HG02973 (cell line): ENCODE measurements around the gene ETS1.

ENCODE experiments used
- ATAC-seq: cut with Tn5 transposase; IDR thresholded peaks from one replicate; pipeline ENCODE4 v1.9.1; 2021; ENCODE audit warnings: moderate library complexity; ENCODE audit not compliant: unreplicated experiment

ETS1 gene, protein sequence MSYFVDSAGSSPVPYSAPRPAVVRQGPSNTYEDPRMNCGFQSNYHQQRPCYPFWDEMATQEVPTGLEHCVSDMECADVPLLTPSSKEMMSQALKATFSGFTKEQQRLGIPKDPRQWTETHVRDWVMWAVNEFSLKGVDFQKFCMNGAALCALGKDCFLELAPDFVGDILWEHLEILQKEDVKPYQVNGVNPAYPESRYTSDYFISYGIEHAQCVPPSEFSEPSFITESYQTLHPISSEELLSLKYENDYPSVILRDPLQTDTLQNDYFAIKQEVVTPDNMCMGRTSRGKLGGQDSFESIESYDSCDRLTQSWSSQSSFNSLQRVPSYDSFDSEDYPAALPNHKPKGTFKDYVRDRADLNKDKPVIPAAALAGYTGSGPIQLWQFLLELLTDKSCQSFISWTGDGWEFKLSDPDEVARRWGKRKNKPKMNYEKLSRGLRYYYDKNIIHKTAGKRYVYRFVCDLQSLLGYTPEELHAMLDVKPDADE

DNA sequence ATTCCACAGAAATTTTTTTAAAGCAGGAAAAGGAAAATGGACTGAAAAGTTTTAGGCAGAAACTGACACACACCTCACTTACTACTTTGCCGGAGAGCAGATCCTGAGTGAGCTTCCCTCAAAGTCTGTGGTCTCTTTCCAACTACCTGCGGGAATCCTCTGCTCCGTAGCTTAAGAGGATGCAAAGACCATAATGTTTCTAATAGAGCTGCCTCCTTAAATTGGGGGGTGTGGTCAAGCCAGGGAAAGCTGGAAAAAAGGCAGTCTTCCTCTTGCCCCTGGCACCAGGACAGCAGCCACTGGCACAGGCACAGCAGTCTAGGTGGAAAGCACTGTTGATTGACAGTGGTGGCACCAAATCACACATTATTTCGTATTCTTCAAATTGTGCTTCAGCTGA, at the start of gene ETS1:
TSS of gene ETS1 (minus strand) at position 144 of the 400 bp plus-strand sequence. CDS start 14,428 bp downstream, outside the sequence.
- ATAC-seq = no peak

DNA sequence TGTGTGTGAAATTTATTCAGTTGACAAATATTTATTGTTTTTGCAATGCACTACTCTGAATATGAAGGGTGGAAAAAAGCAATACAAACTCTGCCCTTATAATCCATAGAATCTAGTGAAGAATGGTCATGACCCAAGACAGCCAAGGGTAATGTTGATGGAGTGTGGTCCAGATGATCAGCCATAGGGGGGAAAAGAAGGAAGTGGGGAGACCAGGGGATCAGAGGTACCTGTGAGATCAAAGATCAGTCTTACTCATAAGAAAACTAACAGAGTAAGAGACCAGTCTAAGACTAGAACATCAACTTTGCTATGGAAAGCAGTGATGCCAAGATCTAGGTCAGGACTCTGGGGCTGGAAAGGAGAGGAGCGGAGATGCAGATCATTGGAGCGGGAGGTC, 47.0 kb upstream of the ETS1 start:
- no peak for ATAC-seq

DNA sequence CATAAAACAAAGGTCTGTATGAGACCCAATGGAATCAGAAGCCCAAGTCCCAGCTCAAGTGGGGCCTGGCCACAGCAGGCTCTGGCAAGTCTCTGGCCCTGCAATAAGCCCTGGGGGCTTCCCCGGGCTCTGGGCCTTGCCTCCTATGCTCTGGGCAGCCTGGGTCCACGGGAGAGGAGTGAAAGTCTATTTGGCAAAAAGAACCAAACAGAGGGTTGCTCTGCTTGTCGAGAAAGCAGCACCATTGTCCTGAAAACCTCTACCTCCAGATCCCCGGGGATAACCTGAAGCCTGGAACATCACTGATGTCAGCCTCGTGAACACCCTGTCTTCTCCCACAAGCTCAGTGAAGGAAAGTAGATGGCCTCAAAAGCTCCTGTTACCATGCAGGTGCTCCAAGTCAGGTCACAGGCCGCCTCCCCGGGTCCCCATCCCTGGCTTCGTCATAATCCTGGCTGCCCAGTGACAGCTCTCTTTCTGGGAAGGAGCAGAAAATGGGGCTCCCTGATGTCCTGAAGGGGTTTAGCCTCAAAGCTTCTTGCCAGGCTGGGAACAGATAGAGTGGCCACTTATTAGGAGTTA, 46.1 kb upstream of the ETS1 start:
- no peak for ATAC-seq

DNA sequence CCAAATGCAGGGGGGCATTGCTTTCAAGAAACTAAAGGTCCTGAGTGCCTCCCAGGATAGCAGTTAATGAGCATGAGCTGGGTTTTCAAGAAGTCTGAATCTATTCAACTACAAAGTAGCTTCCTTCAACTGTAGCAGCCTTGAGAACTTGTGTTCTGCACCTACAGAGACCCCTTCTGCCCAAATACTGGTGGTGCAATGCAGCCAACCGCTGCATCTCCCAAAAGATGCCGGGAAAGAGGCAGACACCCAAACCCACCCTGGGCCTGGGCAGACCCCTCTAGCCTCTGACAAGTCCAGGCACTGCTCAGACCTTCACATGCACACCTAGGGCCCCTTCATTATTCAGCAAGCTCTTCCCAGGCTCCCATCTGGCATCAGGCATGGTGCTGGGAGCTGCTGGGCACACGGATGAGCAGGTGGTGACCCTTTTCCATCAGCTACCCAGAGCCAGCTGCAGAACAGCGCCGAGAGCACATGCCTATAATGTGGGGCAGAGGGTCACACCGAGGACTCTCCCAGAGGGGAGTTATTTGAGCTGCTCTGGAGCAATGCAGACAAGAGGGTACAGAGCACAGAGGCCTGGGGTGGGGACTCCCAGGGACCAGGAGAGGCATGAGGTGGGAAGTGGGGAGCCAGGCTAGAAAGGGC, 44.9 kb upstream of the ETS1 start:
- no peak for ATAC-seq

DNA sequence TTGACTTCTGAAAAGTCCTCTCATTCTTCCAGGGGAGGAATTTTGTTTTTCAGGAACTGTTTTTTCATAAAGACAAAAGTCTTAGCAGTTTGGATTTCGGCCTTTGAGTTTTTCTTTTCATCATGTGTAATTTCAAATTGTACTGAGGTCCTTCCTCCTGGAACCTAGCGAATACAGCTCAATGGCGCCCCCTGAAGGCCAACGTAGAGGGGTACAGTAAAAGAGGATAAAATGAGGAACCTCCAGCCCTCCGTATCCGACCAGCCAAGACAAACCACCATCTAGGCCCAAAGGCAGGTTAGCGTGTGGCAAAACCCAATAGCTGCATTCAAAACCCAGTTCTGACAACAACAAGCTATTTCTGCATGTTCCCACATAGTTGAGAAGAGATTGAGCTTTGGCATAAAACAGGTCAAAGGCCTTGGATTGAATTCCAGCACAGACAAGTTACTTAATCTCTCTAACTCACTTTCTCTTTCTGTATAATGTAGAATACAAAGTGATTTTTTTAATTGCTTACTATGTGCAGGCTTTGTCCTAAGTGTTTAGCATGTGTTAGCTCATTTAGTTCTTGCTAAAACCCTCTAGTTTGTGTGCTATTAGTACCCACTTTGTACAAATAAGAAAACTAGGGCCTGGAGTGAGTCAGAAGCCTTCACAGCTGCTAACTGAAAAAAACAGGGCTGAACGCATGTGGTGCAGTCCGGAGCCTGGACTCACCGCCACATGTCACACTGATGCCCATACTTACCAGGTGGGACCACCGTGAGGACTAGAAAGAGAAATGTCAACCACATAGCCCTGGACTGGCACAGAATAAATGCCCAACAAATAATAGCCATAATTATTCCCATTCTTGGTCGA, 43.2 kb upstream of the ETS1 start:
- peak; percentile 61 for ATAC-seq

- ATAC-seq = no peak
These were observed 42.3 kb upstream of the ETS1 start for GRCh38 chr11:128629516-128630106.

DNA sequence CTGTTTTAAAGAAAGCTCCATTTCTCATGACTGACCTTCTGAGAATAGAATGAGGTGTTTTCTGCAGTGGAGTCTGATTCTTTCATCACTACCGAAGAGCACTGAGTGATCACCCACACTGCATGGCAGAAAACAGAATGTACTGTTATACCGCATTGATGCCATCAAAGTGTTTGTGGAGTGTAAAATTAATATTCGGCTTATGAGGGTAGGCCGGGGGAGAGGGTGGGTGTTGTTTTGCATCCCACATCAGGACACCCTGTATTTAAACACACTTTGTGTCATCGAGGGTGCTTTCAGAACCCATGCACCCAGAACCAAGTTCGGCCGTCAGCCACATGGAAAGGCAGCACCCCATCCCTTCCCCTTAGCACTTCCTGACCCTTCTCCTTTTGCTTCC, 41.3 kb upstream of the ETS1 start:
- ATAC-seq = no peak

DNA sequence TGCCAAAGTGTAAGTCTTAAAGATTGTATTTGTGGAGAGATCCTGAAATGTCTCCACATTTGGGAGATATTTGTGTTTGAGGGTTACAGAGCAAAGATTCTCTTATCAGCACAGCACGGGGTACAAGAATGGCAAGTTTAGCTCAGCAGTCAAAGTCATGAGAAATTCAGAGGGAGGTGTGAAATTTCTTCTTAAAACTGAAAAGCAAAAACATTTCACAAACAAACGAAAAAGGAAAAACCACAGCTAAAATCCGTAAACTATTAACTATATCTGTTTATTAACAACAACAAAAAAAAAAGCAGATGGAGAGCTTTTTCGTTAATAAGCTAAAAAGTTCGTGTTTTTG, 40.9 kb upstream of the ETS1 start:
- no peak for ATAC-seq

- ATAC-seq = peak; percentile 36
These were observed 40.4 kb upstream of the ETS1 start for GRCh38 chr11:128627666-128628324.

- no peak for ATAC-seq
These were observed 39.7 kb upstream of the ETS1 start for GRCh38 chr11:128626913-128627665.

DNA sequence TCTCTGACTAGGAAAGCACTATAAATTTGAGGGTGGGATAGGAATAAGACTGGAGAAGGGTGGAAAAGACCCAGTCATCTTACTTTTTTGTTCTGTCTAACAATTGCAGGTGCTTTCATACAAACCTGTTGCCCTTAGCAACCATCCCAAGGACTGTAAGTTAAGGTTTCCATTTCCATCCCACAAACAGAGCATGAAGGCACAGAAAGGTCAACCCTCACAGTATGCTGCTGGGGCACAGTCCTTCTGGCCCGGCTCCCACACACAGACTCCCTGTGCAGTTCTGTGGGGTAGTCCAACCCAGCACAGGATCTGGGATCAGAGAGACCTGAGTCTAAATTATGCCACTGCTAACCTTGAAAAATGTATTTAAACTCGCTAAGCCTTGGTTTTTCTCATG, 38.4 kb upstream of the ETS1 start:
- ATAC-seq = no peak

GRCh38 chr11:128625326-128625725, 38.0 kb upstream of the ETS1 start:
- ATAC-seq = no peak

- ATAC-seq = peak; percentile 43
These were observed 37.2 kb upstream of the ETS1 start for GRCh38 chr11:128624269-128625175.

GRCh38 chr11:128623091-128623490, 35.7 kb upstream of the ETS1 start:
- ATAC-seq = no peak

DNA sequence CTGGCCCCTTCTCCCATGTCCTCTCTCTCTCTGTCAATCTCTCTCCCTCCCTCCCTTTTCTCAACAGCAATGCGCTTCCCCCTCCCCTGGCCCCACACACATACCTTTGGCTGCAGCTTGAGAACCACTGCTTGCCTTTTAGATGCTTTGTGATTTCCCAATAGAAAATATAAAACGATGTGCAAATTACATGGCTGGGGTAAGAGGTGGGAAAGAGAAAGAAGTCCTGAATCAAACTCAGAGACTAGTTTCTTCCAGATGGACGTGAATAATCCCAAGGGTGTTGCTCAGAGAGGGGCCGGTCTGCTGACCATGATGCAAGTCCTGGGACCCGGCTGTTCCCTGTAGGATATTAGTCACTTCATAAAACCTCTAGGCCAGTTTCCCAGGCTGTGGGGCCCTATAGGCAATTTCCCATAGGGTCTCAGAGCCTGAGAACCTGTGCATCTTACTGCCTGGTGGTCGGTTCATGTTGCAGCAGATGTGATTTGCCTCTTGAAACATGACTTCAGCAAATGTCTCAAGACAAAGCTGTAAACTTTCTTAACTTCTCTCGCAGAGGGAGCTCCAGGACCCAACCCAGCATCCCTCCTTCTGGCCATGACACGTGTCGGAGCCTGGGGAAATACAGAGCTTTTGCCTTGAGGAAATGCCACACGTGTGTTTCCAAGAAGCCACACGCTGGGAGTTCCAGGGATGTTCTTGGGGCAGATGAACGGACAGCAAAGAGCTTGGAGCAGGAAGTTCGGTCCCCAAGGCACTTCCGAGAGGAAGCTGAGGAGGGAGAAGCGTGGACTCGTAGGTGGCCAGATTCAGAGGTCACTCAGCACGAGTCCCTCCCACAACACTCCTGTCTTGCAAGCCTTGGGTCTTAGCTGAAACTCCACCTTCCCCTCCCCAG, 34.5 kb upstream of the ETS1 start:
- ATAC-seq = no peak

DNA sequence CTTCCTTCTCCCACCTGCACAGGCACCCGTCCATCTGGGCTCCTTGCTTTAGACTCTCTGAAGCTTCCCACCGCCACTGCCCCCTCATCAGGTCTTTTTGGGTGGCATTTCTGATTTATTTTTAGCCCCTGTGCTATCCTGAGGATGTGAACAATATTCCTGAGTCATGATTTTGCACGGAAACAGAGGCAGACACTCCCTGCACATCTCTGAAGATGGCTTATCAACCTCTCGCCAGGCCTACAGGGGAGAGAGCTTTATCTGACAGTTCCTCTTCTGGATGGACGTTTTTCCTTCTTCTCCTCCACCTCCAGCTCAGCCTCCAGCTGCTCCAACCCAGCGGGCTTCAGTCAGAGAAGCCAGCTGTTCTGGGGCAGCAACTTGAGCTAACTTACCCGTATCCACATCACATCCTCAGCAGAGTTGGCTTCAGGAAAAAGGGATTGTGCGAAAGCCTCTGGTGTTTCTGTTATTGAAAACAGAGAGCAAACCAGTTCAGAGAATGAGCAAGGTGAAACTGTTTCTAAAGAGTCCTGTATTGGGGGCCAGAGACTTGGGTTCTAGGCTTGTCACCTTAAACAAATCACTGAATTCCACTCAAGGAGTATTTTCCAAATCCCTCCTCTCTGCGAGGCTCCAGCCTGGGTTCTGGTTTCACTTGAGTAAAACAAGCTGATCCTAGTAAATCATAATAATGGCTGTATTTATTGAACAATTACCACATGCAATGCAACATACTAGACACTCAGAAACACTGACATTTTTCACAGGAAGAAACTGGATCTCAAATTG, 33.1 kb upstream of the ETS1 start:
- ATAC-seq = no peak
